Liver (tissue), 9 donors: ENCODE data around the gene INPP5F. TPM values are rescaled to one million over a fixed set of nuclear protein-coding genes. Genes with fewer than 3 reads are reported as not detected.
"Not testable (repeated sequence)": the region's sequence is repeated elsewhere in the genome, so short reads cannot be mapped to it uniquely, and the experiment has no call there.

ENCODE experiments used
- DNase-seq: peaks from one replicate; pipeline ENCODE4 v3.0.0-alpha.2; 2017; ENCODE audit warnings: low spot score
- H3K27ac ChIP-seq, 2 donors: one replicate each; pipeline ENCODE4 v1.7.0; 2013; ENCODE audit warnings: inconsistent platforms in 2 of 2, low read length in 2 of 2, control low read depth in 1 of 2, low read depth in 1 of 2, mild to moderate bottlenecking in 1 of 2
- H3K27me3 ChIP-seq, 4 donors: one replicate each; pipeline versions ENCODE4 v1.6.1 to v1.7.0; 2013; ENCODE audit warnings: low read length in 3 of 4, inconsistent platforms in 1 of 4, mild to moderate bottlenecking in 1 of 4, moderate library complexity in 1 of 4; ENCODE audit not compliant: control insufficient read depth in 4 of 4, insufficient read depth in 4 of 4
- H3K36me3 ChIP-seq, 4 donors: one replicate each; pipeline versions ENCODE4 v1.6.1 to v1.7.0; 2013; ENCODE audit warnings: low read length in 3 of 4, mild to moderate bottlenecking in 3 of 4, low read depth in 1 of 4, moderate library complexity in 1 of 4; ENCODE audit not compliant: control insufficient read depth in 4 of 4, insufficient read depth in 3 of 4
- H3K4me1 ChIP-seq, 4 donors: one replicate each; pipeline versions ENCODE4 v1.6.1 to v1.7.0; 2013; ENCODE audit warnings: low read length in 3 of 4, mild to moderate bottlenecking in 3 of 4, moderate library complexity in 1 of 4; ENCODE audit not compliant: control insufficient read depth in 4 of 4, insufficient read depth in 4 of 4
- H3K4me3 ChIP-seq, 3 donors: one replicate each; pipeline versions ENCODE4 v1.6.1 to v1.7.0; 2013; ENCODE audit warnings: low read length in 3 of 3, control low read depth in 1 of 3, low read depth in 1 of 3, mild to moderate bottlenecking in 1 of 3
- H3K9ac ChIP-seq, 2 donors: one replicate each; pipeline ENCODE4 v1.7.0; 2013; ENCODE audit warnings: low read length in 2 of 2, mild to moderate bottlenecking in 2 of 2, moderate library complexity in 2 of 2, control low read depth in 1 of 2, low read depth in 1 of 2
- H3K9me3 ChIP-seq, 4 donors: one replicate each; pipeline versions ENCODE4 v1.6.1 to v1.7.0; 2013; ENCODE audit warnings: low read length in 3 of 4; ENCODE audit not compliant: control insufficient read depth in 4 of 4
- ATF3 ChIP-seq: IDR thresholded peaks from 2 replicates; pipeline ENCODE4 v1.6.1; 2016; ENCODE audit warnings: antibody characterized with exemption
- EGR1 ChIP-seq, 2 donors: IDR thresholded peaks; 2 replicates each; pipeline ENCODE4 v1.6.1; 2016 to 2018; ENCODE audit warnings: antibody characterized with exemption in 2 of 2, low read depth in 2 of 2
- FOXA1 ChIP-seq: IDR thresholded peaks from 2 replicates; pipeline ENCODE4 v1.6.1; 2016; ENCODE audit warnings: antibody characterized with exemption
- GABPA ChIP-seq, 2 donors: IDR thresholded peaks in 1 of 2; conservative IDR thresholded peaks in 1 of 2; 2 replicates each; pipeline ENCODE4 v1.6.1; 2016; ENCODE audit warnings: antibody characterized with exemption in 2 of 2, mild to moderate bottlenecking in 1 of 2, moderate library complexity in 1 of 2
- HNF4G ChIP-seq: IDR thresholded peaks from 2 replicates; pipeline ENCODE4 v1.6.1; 2016; ENCODE audit warnings: antibody characterized with exemption
- JUND ChIP-seq, 2 donors: IDR thresholded peaks; 2 replicates each; pipeline ENCODE4 v1.6.1; 2016; ENCODE audit warnings: antibody characterized with exemption in 2 of 2
- NR2F2 ChIP-seq: IDR thresholded peaks from 2 replicates; pipeline ENCODE4 v1.6.1; 2016; ENCODE audit warnings: antibody characterized with exemption
- RAD21 ChIP-seq, 2 donors: IDR thresholded peaks; 2 replicates each; pipeline ENCODE4 v1.6.1; 2016; ENCODE audit warnings: antibody characterized with exemption in 2 of 2, mild to moderate bottlenecking in 2 of 2
- SP1 ChIP-seq: IDR thresholded peaks from 2 replicates; pipeline ENCODE4 v1.6.1; 2018; ENCODE audit warnings: antibody characterized with exemption, mild to moderate bottlenecking
- TAF1 ChIP-seq: conservative IDR thresholded peaks from 2 replicates; pipeline ENCODE4 v1.6.1; 2016; ENCODE audit warnings: antibody characterized with exemption, mild to moderate bottlenecking
- WGBS: extraction: QIAGEN DNeasy Blood & Tissue Kit; methylation state at CpG from one replicate; pipeline ENCODE4 v1.1.7; 2013; 5-methylcytosine and 5-hydroxymethylcytosine counted together
- polyA plus RNA-seq, 2 donors: library from polyadenylated mRNA; stranded (reverse) in 1 of 2; unstranded in 1 of 2; fragments of 200-250 nt in 1 of 2; fragments of >200 nt in 1 of 2; fragmentation: Nextera tagmentation in 1 of 2; extraction: Ambion mirVana in 1 of 2; gene quantifications; one replicate each; pipeline versions ENCODE4 v1.2.1 to v1.2.3, GENCODE V29; 2013 to 2015
- total RNA-seq, 2 donors: library from RNA; depleted of rRNA; stranded (reverse); fragments of >200 nt; gene quantifications; one replicate each; pipeline ENCODE4 v1.2.3, GENCODE V29; 2014
- TF ChIP-seq, protein P1 (sequence below): IDR thresholded peaks from 2 replicates; pipeline ENCODE4 v1.6.1; 2016; ENCODE audit warnings: antibody characterized with exemption
- donor health status: healthy.
- donor health status: healthy.
- donor health status: healthy.
- donor health status: healthy.
- donor health status: healthy.

INPP5F gene
- total and polyA plus RNA-seq, 4 donors, result 1.1 to 8.1 (median 2.1) TPM

DNA sequence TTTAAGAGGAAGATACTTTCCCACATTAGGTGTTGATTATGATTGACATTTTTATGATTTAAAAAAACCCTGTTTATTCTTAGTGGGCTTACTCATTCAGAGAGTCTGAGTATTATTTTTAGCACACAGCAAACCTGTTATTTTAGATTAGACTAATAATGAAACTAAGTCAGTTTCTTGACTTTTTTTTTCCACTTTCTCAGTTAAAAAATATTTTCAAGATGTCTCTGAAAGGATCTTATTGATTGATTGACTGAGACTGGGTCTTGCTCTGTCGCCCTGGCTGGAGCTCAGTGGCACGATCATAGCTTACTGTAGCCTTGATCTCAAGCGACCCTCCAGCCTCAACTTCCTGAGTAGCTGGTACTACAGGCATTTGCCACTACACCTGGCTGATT lies 20.4 kb upstream of the INPP5F start:
- no peaks in the 10 kb centered on the region for H3K27me3 ChIP-seq
- WGBS, result 86% methylated on average over 3 of the region's 3 CpGs
- H3K4me1 ChIP-seq, result no peaks in the 10 kb centered on the region
- no peak for DNase-seq
- H3K9ac ChIP-seq, result no peak overlapping the region
- H3K36me3 ChIP-seq, result no peaks in the 10 kb centered on the region
- H3K27ac ChIP-seq, result no peak overlapping the region
- no peak overlapping the region for H3K4me3 ChIP-seq
- no peaks in the 10 kb centered on the region for H3K9me3 ChIP-seq
- TF ChIP-seq JUND (IDR thresholded peaks at IDR 0.05) (no peak), GABPA (IDR thresholded peaks at IDR 0.05 in 1 of 2, conservative IDR thresholded peaks at IDR 0.05 in 1 of 2) (no peak), ATF3 (no peak), SP1 (no peak), FOXA1 (no peak), NR2F2 (no peak), TAF1 (no peak), RAD21 (IDR thresholded peaks at IDR 0.05) (no peak), HNF4G (no peak), EGR1 (IDR thresholded peaks at IDR 0.05; ENCODE audit: low read depth in 2 of 2) (no peak)
- TF ChIP-seq, protein P1, sequence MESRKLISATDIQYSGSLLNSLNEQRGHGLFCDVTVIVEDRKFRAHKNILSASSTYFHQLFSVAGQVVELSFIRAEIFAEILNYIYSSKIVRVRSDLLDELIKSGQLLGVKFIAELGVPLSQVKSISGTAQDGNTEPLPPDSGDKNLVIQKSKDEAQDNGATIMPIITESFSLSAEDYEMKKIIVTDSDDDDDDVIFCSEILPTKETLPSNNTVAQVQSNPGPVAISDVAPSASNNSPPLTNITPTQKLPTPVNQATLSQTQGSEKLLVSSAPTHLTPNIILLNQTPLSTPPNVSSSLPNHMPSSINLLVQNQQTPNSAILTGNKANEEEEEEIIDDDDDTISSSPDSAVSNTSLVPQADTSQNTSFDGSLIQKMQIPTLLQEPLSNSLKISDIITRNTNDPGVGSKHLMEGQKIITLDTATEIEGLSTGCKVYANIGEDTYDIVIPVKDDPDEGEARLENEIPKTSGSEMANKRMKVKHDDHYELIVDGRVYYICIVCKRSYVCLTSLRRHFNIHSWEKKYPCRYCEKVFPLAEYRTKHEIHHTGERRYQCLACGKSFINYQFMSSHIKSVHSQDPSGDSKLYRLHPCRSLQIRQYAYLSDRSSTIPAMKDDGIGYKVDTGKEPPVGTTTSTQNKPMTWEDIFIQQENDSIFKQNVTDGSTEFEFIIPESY, result no peak

DNA sequence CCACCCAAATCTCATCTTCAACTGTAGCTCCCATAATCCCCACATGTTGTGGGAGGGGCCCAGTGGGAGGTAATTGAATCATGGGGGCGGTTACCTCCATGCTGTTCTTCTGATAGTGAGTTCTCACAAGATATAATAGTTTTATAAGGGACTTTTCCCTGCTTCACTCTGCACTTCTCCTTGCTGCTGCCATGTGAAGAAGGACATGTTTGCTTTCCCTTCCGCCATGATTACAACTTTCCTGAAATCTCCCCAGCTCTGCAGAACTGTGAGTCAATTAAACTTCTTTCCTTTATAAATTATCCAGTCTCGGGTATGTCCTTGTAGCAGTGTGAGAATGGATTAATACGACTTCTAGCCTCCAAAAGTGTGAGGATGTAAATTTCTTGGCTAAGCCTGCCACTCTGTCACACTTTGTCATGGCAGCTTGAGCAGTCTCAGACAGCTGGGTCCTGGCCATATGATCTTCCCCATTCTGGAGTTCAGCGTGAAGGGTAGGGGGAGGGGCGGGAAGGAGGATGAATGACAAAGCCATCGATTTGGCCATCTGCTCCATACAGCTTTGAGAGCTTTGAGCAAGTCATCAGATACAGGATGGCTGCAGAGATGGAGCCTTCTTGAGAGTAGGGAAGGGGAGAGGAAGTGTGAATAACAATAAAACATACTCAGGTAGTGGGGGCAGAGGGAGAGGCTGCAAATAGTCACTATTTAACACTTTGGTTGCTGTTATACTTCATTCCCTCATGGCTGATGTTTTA lies 19.1 kb upstream of the INPP5F start:
- Histone ChIP-seq H3K27ac (no peak overlapping the region), H3K27me3 (no peaks in the 10 kb centered on the region), H3K9me3 (no peaks in the 10 kb centered on the region), H3K36me3 (no peaks in the 10 kb centered on the region), H3K9ac (no peak overlapping the region), H3K4me3 (no peak overlapping the region), H3K4me1 (no peaks in the 10 kb centered on the region)
- DNase-seq, result no peak
- 79% methylated on average over 7 of the region's 7 CpGs for WGBS
- TF ChIP-seq FOXA1, result no peak

DNA sequence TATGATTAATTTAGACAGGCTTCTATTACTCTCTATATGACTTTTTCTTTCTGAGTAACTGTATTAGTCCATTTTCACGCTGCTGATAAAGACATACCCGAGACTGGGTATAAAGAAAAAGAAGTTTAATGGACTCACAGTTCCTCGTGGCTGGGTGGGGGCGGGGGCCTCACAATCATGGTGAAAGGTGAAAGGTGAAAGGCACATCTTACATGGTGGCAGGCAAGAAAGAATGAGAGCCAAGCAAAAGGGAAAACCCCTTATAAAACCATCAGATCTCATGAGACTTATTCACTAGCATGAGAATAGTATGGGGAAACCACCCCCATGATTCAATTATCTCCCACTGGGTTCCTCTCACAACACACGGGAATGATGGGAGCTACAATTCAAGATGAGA lies 18.5 kb upstream of the INPP5F start:
- H3K4me3 ChIP-seq, H3K27ac ChIP-seq, DNase-seq, H3K9me3 ChIP-seq, H3K27me3 ChIP-seq, H3K36me3 ChIP-seq, H3K4me1 ChIP-seq, H3K9ac ChIP-seq: not testable (repeated sequence)
- 81% methylated on average over 5 of the region's 5 CpGs for WGBS

DNA sequence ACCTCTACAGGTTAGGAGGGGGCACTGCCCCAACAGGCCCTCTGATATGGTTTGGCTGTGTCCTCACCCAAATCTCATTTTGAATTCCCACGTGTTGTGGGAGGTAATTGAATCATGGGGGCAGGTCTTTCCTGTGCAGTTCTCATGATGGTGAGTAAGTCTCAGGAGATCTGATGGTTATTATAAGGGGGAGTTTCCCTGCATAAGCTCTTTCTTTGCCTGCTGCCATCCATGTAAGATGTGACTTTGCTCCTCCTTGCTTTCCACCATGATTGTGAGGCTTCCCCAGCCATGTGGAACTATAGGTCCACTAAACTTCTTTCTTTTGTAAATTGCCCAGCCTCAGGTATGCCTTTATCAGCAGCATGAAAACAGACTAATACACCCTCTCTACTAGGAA lies 14.9 kb upstream of the INPP5F start:
- not testable (repeated sequence) for DNase-seq, H3K4me3 ChIP-seq, H3K27ac ChIP-seq, H3K9me3 ChIP-seq, H3K9ac ChIP-seq, H3K4me1 ChIP-seq, H3K27me3 ChIP-seq, H3K36me3 ChIP-seq
- WGBS, result 91% methylated on average over 1 of the region's 1 CpG
